HL-60/S4 treated with phorbol 12-myristate 13-acetate at 8.2 ng/mL for 4 days and 3 days (cell line): ENCODE data around the gene ZNF423.

Source experiments
- in situ Hi-C: fragments of 300-500 bp; cut with MboI; formaldehyde crosslinking; loops from 2 replicates; pipeline ENCODE4 v1.15.0; 2022; ENCODE audit warnings: low sequenced_read_pairs

Gene ZNF423

DNA sequence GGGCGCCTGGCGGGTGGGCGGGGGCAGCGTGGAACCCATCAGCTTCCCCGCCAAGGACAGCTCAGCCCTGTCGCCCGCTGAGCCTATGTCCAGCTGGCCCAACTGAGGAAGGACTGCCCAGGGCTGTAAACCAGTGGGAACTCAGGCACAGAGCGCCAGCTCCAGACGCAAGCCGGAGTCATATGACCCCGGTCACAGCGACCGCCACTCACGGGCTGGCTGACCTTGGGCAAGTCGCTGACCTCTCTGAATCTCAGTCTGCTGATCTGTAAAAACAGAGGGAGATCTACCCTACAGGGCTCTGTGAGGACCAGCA, 312.3 kb downstream of the ZNF423 start:
- in situ Hi-C loops, result no loop called here

DNA sequence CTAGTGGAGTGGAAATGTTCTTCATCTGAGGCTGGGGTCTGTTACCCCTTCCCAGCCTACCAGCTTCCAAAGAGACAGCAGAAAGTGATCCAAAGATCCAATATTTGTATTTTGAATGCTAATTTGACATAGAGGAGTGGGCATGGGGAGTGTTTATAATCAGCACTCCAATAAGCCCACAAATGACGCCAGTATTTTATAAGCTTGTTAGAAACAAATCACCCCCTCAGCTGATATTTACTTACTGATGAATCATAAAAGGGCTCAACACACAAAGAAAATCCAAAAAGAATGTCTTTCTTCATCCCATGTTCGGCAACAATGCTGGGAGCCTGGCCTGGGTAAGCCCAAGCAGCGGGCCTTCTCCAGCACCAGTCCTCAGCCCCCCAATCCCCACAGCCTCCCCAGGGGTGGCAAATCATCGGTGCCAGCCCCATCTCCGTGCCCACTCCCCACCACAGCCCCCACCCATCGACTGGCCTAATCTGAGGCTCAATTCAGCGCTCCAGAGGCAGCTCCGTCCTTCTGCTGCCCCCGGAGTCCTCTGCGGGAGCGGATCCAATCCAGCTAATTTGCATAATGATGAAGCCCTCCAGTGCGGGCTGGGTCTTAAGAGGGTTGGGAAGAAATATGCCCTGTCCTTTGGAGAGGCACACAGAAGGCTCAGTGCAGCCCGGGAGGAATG, 312.8 kb downstream of the ZNF423 start:
- in situ Hi-C loops, result no loop called here

DNA sequence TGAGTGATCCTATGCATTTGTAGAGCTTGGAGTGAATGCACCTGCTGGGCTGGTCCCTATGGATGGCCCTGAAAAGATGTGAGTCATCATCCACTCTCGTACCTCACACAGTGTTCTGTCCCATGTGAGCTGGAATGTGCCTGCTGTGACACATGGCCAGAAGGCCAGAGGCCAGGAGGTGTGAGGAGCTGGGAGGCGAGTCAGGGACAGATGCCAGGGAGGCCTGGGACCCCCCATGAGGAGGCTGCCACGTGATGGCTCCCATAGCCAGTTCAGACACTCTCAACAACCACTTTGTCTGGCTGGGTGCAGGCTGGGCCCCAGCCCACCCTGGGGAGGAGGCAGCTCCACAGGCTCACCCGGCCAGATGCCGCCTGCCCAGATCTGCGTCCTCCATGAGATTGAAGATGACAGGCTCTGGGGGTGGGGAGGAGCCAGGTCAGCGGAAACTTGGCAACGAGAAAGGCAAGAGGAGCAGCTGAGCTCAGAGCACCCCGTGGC, 313.5 kb downstream of the ZNF423 start:
- in situ Hi-C loops, result no loop called here

DNA sequence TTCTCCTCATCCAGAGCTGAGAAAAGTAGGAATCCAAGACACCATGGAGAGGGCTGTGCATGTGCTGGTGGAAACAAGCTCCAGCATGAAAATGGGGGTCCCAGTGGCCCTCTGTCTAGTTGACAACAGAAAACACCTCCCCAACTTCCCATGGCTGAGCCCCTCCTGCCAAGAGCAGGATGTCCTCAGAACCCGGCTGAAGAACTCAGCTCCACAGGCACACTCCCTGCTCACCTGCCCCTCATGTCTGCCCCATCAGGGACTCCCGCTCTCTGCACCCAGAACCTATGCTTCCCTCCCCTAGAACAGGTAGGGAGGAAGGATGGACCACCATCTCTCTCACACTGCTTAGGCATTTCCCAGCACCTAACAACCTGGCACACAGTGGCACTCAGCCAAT, 315.1 kb downstream of the ZNF423 start:
- in situ Hi-C loops, result no loop called here

DNA sequence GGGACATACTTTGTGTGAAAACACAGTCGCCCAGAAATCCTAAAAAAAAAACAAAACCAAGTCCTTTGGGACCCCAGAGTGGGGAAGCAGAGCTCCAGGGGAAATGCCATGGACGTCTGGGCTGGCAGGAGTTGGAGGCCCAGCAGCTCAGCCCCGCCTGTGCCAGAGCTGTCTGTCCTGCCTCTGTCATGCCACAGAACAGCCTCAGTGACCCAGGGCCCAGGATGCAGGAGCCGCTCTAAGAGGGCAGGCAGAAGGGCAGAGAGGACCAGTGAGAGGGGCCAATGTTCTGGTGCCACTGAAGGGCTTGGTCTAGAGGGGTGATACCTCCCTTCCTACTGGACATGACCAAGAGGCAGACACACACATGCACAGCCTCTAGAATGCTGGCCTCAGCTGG, 316.2 kb downstream of the ZNF423 start:
- in situ Hi-C loops, result no loop called here

DNA sequence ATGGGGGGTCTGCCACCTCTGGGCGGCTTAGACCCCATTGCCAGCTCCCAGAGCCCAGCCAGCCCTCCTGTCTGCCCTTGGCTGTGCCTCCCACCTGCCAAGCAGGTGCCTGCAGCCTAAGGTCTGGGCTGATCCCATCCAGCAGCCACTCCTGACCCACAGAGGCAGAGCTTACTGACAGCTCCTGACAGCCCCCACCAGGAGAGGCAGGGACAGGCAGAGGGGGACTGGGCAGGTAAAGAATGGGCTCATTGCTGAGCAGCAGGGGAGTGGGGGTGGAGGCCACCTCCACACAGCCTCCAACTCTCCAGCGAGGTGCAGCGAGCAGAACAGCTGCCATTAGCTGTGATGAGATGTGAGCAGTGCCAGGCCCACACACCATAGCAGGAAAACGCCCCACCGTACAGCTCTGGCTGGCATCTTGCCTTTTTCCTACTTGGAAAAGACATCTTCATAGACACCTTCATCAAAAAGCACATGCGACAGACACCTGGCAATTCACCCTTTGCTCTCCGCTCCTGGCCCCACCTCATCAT, 317.9 kb downstream of the ZNF423 start:
- in situ Hi-C loops, result no loop called here

DNA sequence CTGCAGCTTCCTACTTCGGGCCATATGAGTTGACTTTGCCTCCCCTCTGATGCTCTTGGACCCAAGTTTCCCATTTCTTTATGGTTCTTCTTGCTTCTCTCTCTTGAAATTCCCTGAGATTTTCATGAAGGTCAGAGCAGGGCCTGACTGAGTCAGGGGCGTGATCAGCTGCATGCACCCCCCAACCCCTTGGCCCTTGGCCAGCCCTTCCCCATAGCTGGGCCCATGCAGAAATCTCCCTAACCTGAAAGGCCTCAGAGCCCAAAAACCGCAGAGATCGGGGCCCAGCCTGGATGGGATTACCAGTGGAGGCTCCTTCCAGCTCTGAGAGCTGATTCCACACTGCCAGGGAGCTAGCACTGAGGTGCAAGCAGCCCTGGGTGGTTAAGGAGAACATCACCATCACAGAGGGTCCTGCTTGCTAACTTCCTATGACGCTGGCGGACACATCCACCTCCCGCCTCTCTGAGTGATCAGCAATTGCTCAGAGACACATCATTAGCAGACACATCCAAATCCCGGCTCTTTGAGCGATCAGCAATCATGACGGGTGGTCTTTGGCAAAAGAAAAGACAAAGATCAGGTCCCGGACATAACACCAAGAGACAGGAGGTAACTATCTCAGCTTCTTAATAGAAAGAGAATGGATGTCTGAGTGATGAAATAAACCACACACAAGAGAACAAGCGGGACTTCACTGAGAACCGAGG, 320.9 kb downstream of the ZNF423 start:
- in situ Hi-C loops, result no loop called here

DNA sequence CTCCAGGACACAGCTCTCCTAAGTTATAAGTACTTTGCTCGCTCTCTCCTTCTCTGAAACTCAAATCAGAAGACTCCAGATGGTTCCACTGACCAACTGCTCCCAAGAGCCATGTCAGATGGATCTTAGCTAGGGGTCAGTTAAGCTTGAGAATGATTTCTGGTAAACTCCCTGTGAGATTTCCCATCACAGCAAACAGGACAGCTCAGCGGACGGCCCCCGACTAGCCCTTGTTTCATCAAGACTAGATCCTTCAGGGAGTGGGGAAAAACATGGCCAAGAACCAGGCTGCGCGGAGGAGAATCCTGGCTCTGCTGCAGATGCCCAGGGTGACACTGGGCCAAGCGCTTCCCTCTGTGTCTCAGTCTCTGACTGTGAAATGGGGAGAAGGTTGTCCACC, 322.5 kb downstream of the ZNF423 start:
- in situ Hi-C loops, result no loop called here

DNA sequence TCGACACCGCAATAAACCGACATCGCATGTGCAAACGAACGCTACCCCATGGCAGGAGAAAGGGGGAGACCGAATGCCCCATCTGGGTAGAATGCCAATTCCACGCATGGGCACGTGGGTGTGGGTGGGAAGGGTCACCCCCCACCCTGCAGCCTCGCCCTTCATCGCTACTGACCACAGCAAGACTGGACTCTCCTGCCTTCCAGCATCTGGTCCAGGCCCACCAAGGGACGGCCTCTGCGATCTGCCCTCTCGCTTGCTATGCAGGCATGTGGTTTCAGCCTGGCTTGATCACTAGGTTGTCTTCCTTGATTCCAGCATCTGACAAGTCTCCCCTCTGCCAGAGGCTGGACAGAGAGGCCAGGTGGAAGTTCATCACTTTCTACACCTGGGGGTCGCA, 323.0 kb downstream of the ZNF423 start:
- in situ Hi-C loops, result no loop called here

DNA sequence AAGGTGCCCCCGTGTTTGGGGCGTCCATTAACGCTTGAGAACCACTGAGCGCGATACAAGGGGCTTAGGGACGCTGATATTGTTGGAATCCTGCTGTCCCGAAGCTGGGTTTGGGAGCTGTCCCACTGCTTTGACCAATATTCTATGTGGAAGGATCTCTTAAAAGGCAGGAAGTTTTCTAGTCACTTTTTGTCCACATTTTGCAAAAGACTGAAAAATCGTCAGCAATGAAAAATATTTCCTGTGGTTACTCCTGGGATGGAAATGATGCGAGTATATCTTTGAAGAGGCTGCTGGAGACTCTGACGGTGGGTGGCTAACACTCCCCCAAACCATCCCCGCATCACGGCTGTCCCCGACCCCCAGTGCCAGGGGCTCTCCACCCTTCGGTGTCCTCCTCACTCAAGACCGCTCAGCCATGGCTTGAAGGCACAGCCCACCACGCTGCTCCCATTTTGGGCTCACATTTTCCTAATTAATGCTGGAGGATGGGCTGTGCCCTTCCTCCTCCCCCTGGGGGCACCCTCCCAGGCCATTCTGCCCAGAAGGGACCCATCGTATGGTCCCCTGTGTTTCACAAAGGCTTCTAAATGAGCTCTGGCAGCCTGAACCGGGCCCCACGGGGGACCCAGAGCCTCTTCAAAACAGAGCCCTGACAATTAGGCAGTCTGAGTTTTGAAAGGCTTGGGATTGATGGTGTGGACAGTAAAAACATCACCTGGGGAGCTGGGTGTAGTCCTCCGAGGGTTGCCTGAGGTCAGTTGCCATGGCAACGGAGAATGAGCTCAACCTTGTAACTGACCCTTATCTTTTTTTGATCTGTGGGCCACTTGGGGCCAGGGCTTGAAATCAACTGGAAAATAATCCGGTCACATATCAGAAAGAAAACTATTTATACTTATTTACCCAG, 323.7 kb downstream of the ZNF423 start:
- in situ Hi-C loops, result no loop called here

DNA sequence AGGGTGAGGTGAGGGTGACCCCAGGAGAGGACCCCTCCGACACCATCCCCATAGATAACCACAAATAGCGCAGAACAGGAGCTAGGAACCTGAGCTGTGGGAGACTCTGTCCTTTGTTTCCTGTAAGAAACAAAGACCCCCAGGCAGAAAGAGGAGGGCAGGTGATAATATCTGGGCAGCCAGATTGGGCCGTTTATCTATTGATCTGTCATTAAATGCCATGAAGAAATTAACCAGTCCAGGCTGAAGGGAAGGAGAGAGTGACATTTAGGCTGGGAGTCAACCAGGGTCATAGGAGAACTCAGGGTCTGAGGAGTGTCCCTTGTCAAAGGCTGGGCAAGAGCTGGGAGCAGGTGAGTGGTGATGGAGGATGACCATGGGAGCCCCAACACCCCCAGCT, 324.5 kb downstream of the ZNF423 start:
- in situ Hi-C loops, result no loop called here

DNA sequence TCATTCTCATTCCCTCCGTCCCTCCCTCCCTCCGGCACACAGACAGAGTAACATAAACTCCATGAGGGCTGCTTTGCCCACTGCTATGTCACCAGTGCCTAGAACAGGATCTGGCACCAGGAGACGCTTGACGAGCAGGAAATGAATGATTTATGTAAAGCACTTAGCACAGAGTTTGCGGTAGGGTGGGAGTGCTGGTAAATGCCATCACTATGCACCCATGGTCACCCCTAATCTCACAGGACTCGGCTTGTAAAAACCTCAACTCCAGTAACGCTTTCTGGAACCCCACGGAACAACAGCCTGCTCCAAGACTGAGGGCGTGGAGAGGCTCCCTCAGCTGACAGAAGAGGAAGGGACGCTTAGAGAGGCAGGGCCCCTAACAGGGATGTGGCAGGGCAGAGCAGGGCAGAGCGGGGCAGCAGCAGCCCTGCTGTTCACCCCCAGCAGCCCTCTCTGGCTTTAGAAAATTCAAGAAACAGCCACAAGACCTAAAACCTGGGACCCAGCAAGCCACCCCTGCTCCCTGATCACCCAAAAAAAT, 325.4 kb downstream of the ZNF423 start:
- in situ Hi-C loops, result no loop called here

DNA sequence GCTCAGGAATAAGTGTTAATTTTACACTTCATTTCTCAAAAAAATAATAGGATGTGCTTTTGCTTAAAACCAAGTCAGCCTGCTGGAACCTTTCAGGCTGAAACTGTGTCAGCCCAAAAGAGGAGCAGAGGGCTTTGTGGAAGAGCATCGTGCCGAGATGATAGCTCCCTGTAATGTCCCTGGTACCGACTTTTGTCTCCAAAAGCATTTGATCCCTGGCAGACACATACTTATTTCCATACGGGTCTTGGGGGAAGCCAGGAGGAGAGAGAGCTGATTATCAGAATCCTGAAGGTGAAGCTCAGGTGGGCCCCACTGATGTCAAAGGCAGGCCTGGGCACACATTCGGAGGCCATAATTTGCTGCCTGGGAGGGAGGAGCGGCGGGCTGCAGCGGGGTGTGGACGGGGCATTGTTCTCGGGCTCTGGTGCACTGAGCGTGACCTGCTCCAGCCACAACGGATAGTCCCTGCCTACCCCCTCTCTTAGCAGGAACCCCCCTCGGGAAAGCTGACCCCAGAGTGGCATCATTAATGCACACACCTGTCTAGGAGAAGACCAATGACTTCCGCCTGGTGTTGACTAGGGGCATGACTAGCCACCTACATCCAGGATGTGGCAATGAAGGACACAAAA, 326.4 kb downstream of the ZNF423 start:
- in situ Hi-C loops, result no loop called here

DNA sequence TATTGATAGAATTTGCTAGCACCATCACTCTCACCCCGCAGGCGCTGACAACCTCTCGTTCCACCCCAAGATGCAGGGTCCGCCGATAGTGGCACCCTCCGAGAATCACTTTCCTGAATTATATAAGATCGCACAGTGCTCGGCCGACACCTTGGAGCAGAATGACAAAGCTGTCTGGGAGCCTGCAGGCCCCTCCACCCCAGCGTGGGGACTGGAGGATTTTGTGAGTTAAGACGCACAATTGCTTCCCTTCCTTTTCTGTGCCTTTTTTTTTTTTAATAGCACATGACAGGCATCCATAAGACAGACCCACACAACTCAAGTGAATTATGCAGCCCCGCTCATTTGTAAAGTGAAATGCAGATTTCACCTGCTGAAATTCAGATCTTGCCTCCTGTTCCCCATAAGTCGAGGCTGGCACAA, 327.0 kb downstream of the ZNF423 start:
- in situ Hi-C loops, result no loop called here

DNA sequence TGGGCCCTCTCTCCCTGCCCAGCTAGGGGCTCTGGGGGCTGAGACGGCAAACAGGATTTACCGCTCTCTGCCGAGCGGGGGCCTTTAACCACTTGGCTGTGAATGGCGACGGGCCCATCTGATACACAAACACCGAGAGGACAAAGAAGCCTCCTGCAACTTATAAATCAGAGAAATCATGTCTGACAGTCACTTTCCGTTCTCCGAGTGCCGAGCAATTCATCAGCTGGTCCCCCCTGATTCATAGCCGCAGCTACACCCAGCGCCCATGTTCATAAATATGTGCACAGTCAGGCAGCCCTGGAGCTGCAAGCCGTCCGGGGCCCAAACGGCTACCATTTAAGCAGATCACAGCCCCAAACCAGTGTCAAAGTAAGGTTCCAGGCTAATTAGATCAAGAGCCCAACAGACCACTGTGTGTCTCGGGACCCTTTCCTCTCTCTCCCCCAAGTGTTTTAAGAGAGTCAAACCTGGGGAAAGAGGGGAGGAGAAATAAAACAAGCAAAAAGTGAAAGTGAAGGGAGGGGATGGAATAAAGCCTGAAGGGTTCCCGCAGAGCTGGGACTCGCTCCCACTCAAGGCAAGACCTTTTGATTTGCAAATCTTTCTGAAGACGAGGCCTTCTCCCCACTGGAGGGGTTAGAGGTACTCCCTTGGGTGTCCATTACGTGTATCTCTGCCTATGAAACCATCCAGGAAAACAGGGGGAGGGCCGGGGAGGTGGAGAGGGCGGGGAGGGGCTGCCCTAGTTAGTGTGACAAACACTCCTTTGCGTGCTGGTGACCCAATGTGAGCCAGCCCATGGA, 327.6 kb downstream of the ZNF423 start:
- in situ Hi-C loops, result no loop called here

DNA sequence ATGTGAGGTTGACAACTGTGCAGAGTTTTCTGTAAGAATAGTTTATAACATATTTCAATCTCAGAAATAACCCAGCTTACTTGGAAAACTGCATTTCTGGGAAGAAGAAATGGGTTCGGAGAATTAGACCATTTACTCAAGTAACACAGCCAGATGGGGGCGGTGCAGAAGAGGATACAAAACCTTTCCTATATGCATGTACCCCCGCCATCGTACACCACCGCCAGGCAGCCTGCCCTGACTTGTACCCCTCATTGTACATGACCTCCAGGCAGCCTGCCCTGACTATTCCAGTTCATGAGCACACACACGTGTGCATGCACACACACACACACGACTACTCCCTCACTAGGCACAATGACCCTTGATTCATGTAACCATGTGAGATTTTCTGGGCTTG, 328.3 kb downstream of the ZNF423 start:
- in situ Hi-C loops, result no loop called here

DNA sequence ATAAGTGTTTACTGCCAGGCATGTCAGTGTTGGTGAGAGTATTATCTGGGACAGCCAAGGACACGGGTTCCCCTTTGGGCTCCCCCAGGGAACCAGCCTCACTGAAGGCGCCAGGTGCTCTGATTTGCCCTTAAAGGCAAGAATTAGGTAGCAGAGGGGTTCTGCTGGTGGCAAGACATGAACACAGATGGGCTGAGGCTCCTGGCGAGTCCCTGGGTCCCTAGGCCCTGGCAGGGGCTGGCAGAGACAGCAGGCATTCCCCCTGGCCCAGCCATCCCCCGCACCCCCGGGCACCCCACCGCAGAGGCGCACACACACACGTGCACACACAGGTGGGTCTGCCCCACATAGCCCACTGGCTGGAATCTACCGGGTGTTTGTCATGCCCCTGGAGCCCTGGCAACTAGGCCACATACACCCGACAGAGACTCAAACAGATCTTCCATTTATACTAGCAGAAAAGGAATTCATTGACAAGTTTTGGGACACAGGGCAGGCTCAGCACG, 329.0 kb downstream of the ZNF423 start:
- in situ Hi-C loops, result no loop called here

DNA sequence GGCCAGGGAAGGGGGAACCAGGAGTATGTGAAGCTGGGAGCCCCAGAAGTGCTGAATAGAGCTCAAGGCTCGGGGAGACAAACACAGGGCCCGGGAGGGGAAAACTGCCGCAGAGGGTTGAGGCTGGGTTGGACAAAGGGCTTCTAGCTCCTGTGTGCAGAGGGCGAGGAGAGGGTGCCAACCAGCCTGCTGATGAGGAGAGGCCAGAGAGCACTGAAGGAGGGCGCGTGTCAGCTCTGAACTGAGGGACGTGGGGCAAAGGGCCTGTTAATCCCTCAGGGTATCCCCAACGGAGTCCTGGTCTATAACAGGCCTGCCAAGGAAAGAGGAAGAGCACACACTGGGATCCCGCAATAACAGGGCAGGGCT, 331.0 kb downstream of the ZNF423 start:
- in situ Hi-C loops, result no loop called here

DNA sequence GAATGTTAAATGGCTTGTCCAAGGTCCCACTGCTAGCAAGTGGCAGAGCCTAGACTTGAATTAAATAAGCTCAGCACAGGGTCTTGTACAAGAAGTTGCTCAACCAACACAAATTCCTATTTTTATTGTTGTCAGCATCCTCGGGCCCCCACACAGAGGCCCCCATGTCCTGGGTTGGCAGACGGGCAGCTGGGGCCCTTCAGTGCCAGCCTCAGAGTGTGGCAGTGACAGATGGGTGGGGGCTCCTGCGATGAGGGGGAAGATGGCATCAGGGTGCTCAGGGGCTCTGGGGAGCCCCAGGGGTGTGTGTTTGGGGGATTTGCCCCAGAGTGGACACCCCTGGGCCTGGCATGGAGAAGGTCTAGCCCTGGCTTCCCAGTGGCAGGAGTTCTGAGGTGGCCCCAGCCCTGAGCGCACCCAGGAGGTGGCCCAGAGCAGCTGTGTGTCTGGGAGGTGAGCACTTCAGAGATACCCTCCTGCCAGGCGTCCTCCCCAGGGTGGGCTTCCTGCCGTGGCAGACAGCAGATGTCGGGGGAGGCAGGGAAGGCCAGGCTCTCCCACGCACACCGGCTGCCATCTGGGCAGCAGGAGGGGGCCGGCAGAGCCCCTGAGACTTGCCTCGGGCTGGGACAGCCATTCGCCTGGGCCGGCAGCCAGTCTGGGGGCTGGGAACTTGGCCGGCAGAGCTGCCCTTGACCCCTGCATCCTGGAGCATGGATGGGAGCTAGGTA, 331.5 kb downstream of the ZNF423 start:
- in situ Hi-C loops, result no loop called here
